K562 (cell line): ENCODE results near the gene FIBP. TPM values are rescaled to one million over a fixed set of nuclear protein-coding genes. Genes with fewer than 3 reads are reported as not detected.
A peak's percentile ranks its signal among the peaks of the same experiment; 100 is the strongest.

Experiments
- ATAC-seq: fragments of 200-7000 bp; cut with Tn5 transposase; 3 replicates; pipeline ENCODE4 v1.9.1; 2020; ENCODE audit warnings: moderate library complexity
- BruUV-seq: library from RNA; stranded (reverse); fragments of 400-500 nt; replicated peaks from 2 replicates; lab custom pipeline; 2021; lab: Mats Ljungman, UMichigan
- CTCF ChIA-PET: fragments of 300-600 bp; formaldehyde crosslinking; extraction: SDS; loops from one replicate; lab custom pipeline; 2021; ENCODE audit warnings: low intra/inter-chr PET ratio; lab: Yijun Ruan, JAX
- POLR2A ChIA-PET: fragments of 300-600, 350-650 bp; sonication (Branson Sonifier 250); formaldehyde crosslinking; extraction: SDS; loops from one replicate; lab custom pipeline; 2021; ENCODE audit warnings: antibody characterized with exemption, inconsistent platforms; lab: Yijun Ruan, JAX
- DNase-seq, 4 experiments: peaks; one replicate each; pipeline versions ENCODE4 v3.0.0 to v3.0.0-alpha.2; 2011 to 2018; ENCODE audit warnings: low spot score in 3 of 4, mixed read lengths in 3 of 4; ENCODE audit errors: extremely low read depth in 1 of 4
- FAIRE-seq: peaks from 2 replicates; lab custom pipeline; 2011; peaks lifted over from hg19 to GRCh38; lab: Jason Lieb, UNC
- H2AFZ ChIP-seq: 2 replicates; pipeline ENCODE4 v1.6.0; 2011; ENCODE audit warnings: low read depth, low read length, control low read depth, inconsistent platforms
- H3K27ac ChIP-seq: fragments of 200-600 bp; 3 replicates; pipeline ENCODE4 v1.8.0; 2011; ENCODE audit warnings: low read depth, mild to moderate bottlenecking, control low read depth, inconsistent platforms, low read length, moderate library complexity, mixed read lengths; ENCODE audit errors: extremely low read depth
- H3K27me3 ChIP-seq, 2 experiments: fragments of 300-600 bp in 1 of 2; 2 replicates in 1 of 2; 3 replicates in 1 of 2; pipeline versions ENCODE4 v1.6.0 to v1.8.0; 2011; ENCODE audit warnings: inconsistent platforms in 2 of 2, low read length in 2 of 2, mild to moderate bottlenecking in 1 of 2, mixed read lengths in 1 of 2, moderate library complexity in 1 of 2; ENCODE audit not compliant: control insufficient read depth in 2 of 2, insufficient read depth in 2 of 2
- H3K36me3 ChIP-seq: fragments of 300-600 bp; 3 replicates; pipeline ENCODE4 v1.8.0; 2011; ENCODE audit warnings: mild to moderate bottlenecking, low read length, inconsistent platforms; ENCODE audit not compliant: control insufficient read depth, insufficient read depth
- H3K4me1 ChIP-seq, 2 experiments: fragments of 200-600 bp in 1 of 2; replicated peaks in 1 of 2; 2 replicates in 1 of 2; 3 replicates in 1 of 2; pipeline versions ENCODE4 v1.5.1 to v1.8.0; 2011; ENCODE audit warnings: inconsistent platforms in 2 of 2, low read length in 2 of 2, mild to moderate bottlenecking in 1 of 2, mixed read lengths in 1 of 2, moderate library complexity in 1 of 2; ENCODE audit not compliant: control insufficient read depth in 2 of 2, insufficient read depth in 2 of 2
- H3K4me2 ChIP-seq: 2 replicates; pipeline ENCODE4 v1.6.1; 2011; ENCODE audit warnings: low read length, control low read depth, inconsistent platforms, mixed read lengths; ENCODE audit not compliant: insufficient read depth
- H3K4me3 ChIP-seq: fragments of 200-600 bp; sonication (generic), shearing (Covaris generic); 2 replicates; pipeline ENCODE4 v1.5.1; 2016; ENCODE audit warnings: control low read depth, inconsistent platforms
- H3K79me2 ChIP-seq: fragments of 200-600 bp; 3 replicates; pipeline ENCODE4 v1.8.0; 2011; ENCODE audit warnings: low read length, inconsistent platforms; ENCODE audit not compliant: control insufficient read depth, insufficient read depth
- H3K9ac ChIP-seq, 2 experiments: 2 replicates each; pipeline versions ENCODE4 v1.6.0 to v1.6.1; 2011; ENCODE audit warnings: low read depth in 2 of 2, low read length in 2 of 2, control low read depth in 1 of 2, inconsistent platforms in 1 of 2, mild to moderate bottlenecking in 1 of 2, mixed read lengths in 1 of 2; ENCODE audit not compliant: insufficient read depth in 1 of 2
- H3K9me1 ChIP-seq: one replicate; pipeline ENCODE4 v1.6.0; 2011; ENCODE audit warnings: inconsistent platforms, mild to moderate bottlenecking, low read length, moderate library complexity; ENCODE audit not compliant: control insufficient read depth, insufficient read depth
- H3K9me3 ChIP-seq: replicated peaks from 2 replicates; pipeline ENCODE4 v1.5.1; 2011; ENCODE audit warnings: low read depth, low read length, inconsistent platforms; ENCODE audit not compliant: control insufficient read depth, insufficient read depth
- H4K20me1 ChIP-seq: replicated peaks from 2 replicates; pipeline ENCODE4 v1.6.1; 2011; ENCODE audit warnings: low read length, inconsistent platforms, mixed read lengths; ENCODE audit not compliant: control insufficient read depth, insufficient read depth
- C11orf30 ChIP-seq: fragments of 450-650 bp; IDR thresholded peaks from 2 replicates; pipeline ENCODE4 v1.6.1; 2016; ENCODE audit warnings: low read depth, mild to moderate bottlenecking
- POLR2G ChIP-seq: fragments of 200-400 bp; formaldehyde crosslinking; IDR thresholded peaks from 2 replicates; pipeline ENCODE4 v1.6.1; 2017; ENCODE audit warnings: low read depth, mild to moderate bottlenecking, antibody characterized with exemption, low read length, moderate library complexity
- WGBS: fragments of 100-300 bp; shearing (Covaris generic); methylation state at CpG from one replicate; pipeline ENCODE4 v1.1.6; 2016; ENCODE audit warnings: low coverage, mixed read lengths; ENCODE audit not compliant: insufficient coverage; ENCODE audit errors: missing lambda C conversion rate; 5-methylcytosine and 5-hydroxymethylcytosine counted together
- in situ Hi-C: fragments of 300-500 bp; cut with MboI; formaldehyde crosslinking; loops from 4 replicates; pipeline ENCODE4 v1.15.0; 2018; ENCODE audit warnings: inconsistent platforms, mixed read lengths
- intact Hi-C: fragments of 100-400 bp; cut with micrococcal nuclease; formaldehyde crosslinking; loops from 2 replicates; pipeline ENCODE4 v1.14.2; 2022
- polyA plus RNA-seq, 8 experiments: library from polyadenylated mRNA; depleted of rRNA in 4 of 8; stranded (reverse) in 5 of 8; unstranded in 3 of 8; fragments of >200 nt; fragmentation: Nextera tagmentation in 2 of 8; fragmentation: Illumina TruSeq in 1 of 8; extraction: Ambion mirVana in 2 of 8; extraction: Trizol in 1 of 8; gene quantifications; 2 replicates each; pipeline versions ENCODE4 v1.2.1 to v1.2.3, GENCODE V29; 2011 to 2014; ENCODE audit warnings: inconsistent platforms in 1 of 8, missing spikeins in 1 of 8
- total RNA-seq, 7 experiments: library from RNA; depleted of rRNA in 6 of 7; stranded (reverse); fragments of >200 nt in 6 of 7; fragmentation: Illumina TruSeq in 2 of 7; extraction: Trizol in 2 of 7; gene quantifications; 2 replicates each; pipeline versions ENCODE4 v1.2.1 to v1.2.3, GENCODE V29; 2011 to 2021; ENCODE audit warnings: low replicate concordance in 1 of 7

FIBP gene
- total and polyA plus RNA-seq, 9 of the 15 experiments (the other 6 are each of a cell fraction or from before 2014, with no cell fraction given): 41.2 to 79.2 (median 48.6) TPM

DNA sequence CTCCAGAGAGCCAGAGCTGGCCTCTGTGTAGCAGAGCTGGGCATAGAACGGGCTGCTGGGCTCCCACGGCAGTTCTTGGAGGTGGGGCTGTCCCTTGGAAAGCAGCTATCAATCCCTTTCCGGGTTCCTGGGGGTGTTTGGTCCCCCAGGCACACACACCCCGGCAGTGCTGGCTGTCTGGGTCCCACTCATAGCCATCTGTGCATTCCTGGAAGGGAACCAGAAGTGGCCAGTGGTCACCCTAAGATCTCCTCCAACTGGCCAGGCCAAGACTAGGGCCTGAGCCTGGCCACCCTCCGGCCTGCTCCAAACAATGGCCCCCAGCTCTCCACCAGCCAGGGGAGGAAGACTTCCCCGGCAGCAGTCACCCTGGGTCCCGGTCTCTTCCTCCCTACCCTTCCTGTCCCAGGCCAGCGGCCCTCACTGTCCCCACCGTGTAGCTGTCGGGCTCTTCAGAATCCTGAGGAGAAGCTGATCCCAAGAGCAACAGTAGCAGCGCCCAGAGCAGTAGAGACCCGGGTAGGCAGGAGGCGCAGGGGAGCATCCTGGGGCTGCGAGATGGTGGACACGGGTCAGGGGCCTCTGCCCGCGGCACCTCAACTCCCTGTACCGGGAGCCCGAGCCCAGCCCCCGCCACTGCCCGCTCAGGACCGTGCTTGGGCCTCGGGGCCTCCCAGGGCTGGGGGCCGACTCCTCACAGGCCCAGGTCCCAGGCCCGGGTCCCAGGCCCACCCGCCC, 16.3 kb downstream of the FIBP start:
- H3K4me3 ChIP-seq: no peak overlapping the region

More for the DNA sequence above, 16.3 kb downstream of the FIBP start:
- ChIA-PET CTCF (no interaction called here), POLR2A (interaction anchor here (0.5 to 8.2 kb wide), 12 partner anchors 9 to 219 kb away, joined by 3 to 151 read pairs (median 3); partner anchors contain the start of genes CCDC85B, CFL1, CTSW and FIBP)
- TF ChIP-seq C11orf30: no peak
- TF ChIP-seq POLR2G: peak; percentile 48
- intact Hi-C loops (no loop called here), in situ Hi-C loops (no loop called here)
- Histone ChIP-seq H3K27ac (peak overlapping the region; percentile 22; the same call in 1 of the 3 replicates), H3K4me2 (no peak overlapping the region), H3K9ac (peak overlapping the region in 1 of 2 experiments; percentile 81; a peak in 2 of 4 replicates), H3K9me1 (no peaks in the 10 kb centered on the region), H3K4me1 (peaks cover 22 to 55% of the 10 kb centered on the region in 2 experiments), H3K27me3 (no peaks in the 10 kb centered on the region), H3K9me3 (no peaks in the 10 kb centered on the region), H3K36me3 (peaks cover 14% of the 10 kb centered on the region; the same call in 2 of the 3 replicates), H2AFZ (no peak overlapping the region), H4K20me1 (no peaks in the 10 kb centered on the region), H3K79me2 (no peaks in the 10 kb centered on the region)
- ATAC-seq: no peak
- DNase-seq: no peak
- 72% methylated on average over 15 of the region's 26 CpGs for WGBS
- FAIRE-seq: no peak
- BruUV-seq: no TSS peak
